Hematopoietic multipotent progenitor cell (in vitro differentiated cells): ENCODE measurements around the gene LHFPL2. TPM values are rescaled to one million over a fixed set of nuclear protein-coding genes. Genes with fewer than 3 reads are reported as not detected.
A peak's percentile ranks its signal among the peaks of the same experiment; 100 is the strongest.
"Not testable (repeated sequence)": the region's sequence is repeated elsewhere in the genome, so short reads cannot be mapped to it uniquely, and the experiment has no call there.

ENCODE experiments used
- DNase-seq, 3 donors: peaks; one replicate each; pipeline ENCODE4 v3.0.0-alpha.2; 2011 to 2015; ENCODE audit warnings: low read depth in 2 of 3, low spot score in 2 of 3
- total RNA-seq: library from RNA; depleted of rRNA; stranded (reverse); fragments of >200 nt; gene quantifications from one replicate; pipeline ENCODE4 v1.2.3, GENCODE V29; 2012

LHFPL2 gene, protein sequence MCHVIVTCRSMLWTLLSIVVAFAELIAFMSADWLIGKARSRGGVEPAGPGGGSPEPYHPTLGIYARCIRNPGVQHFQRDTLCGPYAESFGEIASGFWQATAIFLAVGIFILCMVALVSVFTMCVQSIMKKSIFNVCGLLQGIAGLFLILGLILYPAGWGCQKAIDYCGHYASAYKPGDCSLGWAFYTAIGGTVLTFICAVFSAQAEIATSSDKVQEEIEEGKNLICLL
- 19.7 TPM for total RNA-seq

DNA sequence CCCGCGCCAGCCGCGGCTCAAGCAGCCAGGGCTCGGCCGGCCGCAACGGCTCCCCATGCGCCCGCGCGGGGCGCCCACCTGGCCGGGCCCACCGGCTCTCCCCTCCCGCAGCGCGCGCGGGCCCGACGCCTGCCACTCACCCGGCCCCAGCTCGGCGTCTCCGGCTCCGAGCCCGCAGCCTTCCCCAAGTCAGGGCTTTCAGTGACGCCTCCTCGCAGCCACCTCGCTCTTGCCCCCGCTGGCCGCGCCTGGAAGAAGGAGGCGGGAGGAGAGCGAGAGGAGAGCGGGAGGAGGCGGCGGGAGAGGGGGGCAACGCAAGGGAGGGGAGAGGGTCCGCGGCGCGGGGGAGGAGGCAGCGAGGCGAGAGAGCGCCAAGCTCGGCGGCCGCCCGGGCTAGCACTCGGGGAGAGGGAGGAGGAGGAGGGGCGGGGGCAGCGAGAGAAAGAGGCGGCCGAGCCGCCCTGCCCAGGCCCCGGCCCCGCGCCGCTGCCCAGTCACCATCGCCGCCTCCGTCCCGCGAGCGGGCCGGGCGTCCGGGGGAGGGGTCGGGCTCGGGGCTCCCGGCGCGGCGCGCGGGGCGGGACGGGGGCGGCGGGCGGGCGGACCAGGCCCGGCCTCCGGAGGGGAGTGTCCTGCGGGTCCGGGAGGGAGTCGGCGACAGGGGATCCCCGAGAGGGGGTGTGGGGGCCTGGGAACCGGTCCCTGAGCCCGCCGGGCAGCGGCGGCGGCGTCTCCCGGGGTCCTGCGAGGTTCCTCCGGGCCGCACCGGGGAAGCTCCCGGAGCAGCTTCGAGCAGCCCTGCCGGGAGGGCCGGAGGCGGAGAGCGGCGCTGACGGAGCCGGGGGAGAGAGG lies at the start of gene LHFPL2:
LHFPL2 (minus strand) TSS at position 414 of the 852 bp plus-strand sequence. CDS start 138,559 bp downstream, outside the sequence.
- DNase-seq = peak in 2 of 3 donors; percentile 58 to 64

DNA sequence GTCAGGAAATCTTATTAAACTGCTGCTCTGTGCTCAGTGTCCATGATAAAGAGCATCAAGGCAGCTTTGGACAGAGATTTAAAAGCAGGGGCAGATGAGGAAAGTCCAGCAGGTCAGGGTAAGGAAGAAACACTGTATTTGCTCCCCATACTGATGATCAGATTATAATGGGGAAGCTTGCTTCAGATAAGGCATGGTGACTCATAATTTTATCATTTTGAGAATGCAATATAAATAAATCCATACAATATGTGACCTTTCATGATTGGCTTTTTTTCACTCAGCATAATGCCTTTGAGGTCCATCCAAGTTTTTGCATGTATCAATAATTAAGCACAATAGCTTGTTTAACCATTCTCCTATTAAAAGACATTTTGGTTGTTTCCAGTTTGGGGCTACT lies 48.1 kb upstream of the LHFPL2 start:
- DNase-seq = no peak

DNA sequence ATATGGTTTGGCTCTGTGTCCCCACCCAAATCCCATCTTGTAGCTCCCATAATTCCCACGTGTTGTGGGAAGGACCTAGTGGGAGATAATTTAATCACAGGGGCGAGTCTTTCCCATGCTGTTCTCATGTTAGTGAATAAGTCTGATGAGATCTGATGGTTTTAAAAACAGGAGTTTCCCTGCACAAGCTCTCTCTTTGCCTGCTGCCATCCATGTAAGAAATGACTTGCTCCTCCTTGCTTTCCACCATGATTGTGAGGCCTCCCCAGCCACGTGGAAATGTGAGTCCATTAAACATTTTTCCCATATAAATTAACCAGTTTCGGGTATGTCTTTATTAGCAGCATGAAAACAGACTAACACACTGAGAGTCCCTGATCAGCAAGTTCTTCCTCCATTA lies 47.5 kb upstream of the LHFPL2 start:
- DNase-seq = not testable (repeated sequence)

DNA sequence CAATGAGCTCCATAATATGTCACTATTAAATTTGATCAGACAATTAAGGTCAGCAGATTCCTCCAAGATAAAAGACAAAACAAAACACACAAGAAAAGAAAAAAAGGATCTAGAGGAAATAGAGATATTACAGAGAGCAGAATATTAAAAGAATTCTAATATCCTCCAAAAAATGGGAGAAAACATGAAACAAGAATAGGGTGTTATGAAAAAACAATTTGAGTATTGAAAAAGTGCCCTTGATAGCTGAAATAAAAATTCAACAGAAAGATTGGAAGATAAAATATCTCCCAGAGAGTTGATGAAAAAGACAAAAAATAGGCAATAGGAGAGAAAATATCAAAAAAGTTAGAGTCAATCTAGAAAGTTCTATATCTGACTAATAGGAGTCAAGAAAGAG lies 44.8 kb upstream of the LHFPL2 start:
- no peak for DNase-seq

DNA sequence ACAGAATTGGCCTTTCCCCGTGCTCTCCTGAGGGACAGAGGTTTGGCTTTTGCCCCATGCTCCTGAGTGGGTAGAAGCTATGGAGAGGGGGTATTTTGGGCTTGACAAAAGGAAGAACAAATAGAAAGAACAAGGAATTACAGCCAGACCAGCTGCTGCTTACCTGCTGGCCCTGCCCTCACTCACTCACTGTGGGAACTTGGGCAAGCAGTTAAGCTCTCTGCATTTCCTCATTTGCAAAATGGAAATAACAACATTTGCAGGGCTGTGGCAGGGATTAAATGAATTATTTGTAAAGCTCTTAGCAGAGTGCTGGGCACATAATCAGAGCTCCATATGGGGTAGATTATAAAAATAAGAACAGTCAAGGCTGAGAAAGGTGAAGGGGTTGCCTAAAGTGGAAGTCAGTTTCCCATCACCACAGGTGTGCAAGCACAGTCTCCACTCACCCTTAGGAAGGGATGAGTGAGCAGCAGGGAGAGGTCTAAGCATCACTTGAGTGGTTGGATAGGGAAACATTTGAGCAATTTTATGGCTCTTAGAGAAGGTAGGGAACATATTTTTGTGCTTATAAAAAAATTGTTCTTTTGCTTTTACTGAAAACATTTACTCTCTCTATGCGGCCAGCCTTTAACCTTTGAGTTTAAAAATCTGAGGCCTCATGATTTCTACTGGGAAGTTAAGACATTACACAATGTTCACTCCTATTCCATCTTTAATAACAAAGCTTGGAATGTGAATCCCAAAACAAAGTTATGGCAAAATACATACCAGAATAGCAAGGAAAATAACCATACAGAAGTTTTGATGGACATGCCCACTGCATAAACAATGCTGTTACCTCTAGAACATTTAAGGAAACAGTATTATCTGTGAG lies 42.8 kb upstream of the LHFPL2 start:
- no peak for DNase-seq

DNA sequence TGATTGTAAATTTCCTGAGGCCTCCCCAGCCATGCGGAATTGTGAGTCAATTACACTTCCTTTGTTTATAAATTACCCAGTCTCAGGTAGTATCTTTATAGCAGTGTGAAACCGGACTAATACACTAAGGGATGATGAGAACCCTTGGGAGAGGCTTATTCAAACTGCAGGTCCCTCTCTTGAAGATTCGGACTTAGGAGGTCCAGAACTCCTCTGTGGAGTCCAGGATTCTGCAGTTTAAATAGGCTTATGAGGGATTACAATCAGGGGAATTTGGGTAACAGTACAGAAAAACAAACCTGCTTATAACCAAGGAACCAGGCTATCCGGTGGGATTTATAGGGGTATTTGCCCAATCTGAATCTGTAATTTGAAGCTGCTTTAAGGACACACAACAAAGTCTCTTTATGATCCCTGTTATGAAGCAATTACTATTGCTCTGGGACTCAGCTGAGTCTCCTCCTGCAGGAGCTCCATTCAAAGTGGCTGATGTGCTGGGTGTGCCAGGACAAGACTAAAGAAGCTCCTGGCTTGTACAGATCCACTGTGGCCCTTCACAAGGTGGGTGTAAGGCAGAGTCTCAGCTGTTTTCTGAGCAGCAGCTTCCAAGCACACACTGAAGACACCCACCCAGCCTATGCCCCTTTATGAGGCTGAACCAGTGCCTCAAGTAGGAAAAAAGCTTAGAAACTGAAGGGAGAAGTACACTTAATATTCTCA lies 41.8 kb upstream of the LHFPL2 start:
- no peak for DNase-seq

DNA sequence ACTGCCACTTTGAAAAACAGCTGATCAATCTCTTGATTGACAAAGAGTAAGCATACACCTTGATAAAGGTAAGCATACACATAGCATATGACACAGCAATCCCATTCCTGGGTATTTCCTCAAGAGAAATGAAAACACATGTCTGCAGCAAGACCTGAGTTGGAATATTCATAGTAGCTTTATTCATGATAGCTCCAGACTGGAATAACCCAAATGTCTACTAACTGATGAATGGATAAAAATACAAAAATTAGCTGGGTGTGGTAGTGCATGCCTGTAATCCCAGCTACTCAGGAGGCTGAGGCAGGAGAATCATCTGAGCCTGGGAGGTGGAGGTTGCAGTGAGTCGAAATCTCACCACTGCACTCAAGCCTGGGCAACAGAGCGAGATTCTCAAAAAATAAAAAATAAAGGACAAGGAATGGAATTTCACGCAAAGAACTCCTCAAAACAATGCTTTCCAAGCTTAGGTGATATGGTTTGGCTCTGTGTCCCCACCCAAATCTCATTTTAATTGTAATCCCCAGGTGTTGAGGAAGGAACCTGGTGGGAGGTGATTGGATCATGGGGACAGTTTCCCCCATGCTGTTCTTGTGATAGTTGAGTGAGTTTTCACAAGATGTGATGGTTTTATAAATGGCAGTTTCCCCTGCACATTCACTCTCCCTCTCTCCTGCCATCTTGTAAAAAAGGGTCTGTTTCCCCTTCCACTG lies 41.1 kb upstream of the LHFPL2 start:
- no peak for DNase-seq

DNA sequence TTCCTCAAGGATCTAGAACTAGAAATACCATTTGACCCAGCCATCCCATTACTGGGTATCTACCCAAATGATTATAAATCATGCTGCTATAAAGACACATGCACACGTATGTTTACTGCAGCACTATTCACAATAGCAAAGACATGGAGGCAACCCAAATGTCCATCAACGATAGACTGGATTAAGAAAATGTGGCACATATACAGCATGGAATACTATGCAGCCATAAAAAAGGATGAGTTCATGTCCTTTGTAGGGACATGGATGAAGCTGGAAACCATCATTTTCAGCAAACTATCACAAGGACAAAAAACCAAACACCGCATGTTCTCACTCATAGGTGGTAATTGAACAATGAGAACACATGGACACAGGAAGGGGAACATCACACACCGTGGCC lies 38.9 kb upstream of the LHFPL2 start:
- DNase-seq = not testable (repeated sequence)

DNA sequence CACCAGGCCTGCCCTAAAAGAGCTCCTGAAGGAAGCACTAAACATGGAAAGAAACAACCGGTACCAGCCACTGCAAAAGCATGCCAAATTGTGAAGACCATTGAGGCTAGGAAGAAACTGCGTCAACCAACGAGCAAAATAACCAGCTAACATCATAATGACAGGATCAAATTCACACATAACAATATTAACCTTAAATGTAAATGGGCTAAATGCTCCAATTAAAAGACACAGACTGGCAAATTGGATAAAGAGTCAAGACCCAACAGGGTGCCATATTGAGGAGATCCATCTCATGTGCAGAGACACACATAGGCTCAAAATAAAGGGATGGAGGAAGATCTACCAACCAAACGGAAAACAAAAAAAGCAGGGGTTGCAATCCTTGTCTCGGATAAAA lies 35.3 kb upstream of the LHFPL2 start:
- DNase-seq = not testable (repeated sequence)

DNA sequence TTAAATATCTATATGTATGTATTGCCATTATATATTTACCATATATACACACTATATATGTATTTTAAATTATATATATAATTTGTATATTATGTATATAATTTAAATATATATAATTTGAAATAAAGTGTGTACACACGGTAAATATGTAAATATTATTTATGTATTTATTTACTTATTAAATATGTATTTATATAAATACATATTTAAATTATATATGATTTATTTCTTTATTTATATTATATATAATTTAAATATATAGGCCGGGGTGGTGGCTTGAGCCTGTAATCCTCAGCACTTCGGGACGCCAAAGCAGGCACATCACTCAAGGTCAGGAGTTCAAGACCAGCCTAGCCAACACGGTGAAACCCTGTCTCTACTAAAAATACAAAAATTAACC lies 31.3 kb upstream of the LHFPL2 start:
- DNase-seq = no peak

DNA sequence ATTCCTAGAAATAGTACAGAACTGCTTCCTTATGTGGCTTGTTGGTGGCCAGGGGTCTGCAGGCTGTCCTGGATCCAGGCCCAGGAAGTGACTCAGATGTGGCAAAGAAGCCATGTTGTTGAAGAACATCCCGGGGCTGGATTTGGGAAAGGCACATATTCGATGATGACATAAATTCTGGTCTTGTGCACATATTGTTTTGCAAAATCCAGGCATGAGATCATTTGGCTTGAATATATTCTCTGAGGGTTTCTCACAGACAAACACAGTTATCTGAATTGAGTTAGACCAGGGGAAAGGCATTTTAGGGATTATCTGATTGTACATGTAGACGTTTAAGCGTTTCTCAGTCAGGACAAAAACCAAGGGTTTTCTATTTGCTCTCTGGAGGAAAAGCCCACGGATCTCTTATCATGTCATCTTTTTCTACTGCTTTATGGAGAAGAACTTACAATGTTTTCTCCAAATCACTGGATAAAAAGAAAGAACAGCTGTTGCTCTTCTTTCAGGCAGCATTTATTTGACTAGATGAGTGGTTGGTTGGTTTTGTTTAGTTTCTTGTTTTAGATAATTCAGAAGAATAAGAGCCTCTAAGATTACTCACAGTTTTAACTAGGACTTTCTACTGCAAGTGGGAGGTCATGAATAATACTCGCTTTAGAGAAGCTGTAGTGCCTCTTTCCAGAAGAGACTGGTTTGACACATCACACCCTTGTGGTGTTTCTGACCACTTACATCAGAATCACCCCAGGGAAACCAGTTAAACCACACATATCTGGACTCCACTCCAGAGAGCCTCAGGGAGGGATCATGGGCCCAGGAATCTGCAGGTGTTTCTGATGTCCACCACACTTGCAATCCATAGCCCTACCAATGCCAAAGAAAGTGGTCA lies 29.5 kb upstream of the LHFPL2 start:
- DNase-seq = no peak

DNA sequence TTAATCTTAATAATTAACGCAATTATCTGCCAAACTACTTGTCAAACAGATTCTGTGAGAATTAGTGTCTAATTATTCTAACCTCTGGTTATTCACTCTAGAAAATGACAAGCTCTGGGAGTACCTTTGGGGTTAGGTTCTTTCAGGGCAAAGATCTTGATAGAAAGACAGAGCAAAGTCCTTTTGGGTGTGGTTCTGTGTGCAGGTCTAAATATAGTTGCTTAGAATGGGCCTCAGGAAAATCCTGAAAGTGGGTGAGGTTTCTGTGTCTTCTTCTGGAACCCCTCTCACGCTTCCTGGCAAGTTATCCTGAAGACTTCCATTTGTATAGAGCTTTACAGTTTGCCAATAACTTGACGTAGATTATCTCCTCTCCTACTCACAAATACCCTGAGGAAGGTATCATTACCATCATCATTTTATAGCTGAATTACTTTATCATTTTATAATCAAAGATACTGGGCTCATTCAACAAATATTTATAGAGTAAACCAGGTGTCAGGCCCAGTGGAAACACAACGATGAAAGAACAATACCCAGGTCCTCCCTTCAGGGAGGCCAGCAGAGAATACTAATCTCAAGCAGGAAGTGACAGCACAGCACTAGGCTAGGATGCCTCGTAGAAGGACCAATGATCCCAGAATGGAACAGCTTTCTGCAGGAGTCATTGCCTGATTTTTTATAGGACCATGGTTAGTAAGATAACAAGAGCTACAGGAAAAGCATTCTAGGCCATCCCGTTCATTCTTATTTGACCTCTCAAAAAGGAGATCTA lies 27.6 kb upstream of the LHFPL2 start:
- DNase-seq = no peak

DNA sequence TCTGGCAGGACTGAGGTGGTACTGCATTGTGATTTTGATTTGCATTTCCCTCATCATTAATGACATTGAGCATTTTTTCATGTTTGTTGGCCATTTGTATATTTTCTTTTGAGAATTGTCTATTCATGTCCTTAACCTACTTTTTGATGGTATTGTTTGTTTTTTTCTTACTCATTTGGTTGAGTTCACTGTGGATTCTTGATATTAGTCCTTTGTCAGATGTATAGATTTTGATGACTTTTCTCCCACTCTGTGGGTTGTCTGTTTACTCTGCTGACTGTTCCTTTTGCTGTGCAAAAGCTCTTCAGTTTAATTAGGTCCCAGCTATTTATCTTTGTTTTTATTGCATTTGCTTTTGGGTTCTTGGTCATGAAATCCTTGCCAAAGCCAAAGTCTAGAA lies 25.3 kb upstream of the LHFPL2 start:
- not testable (repeated sequence) for DNase-seq

DNA sequence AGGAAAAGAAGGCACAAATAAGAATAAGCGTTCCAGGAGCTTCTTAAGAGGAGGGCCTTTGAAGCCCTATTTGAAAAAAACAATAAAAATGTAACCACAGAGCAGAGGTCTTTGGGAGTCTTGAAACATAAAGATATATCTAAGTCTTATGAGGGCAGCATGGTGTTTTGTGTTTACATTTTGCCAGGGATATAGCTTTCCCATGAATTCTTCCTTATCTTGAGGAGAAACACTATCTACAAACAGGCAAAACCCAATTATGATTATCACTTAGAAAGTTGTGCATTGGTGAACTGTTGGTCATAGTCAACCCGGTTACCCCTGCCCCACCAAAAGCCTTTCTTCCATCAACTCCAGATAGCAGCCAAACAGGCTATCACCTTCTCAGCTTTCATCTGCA lies 23.6 kb upstream of the LHFPL2 start:
- DNase-seq = no peak

DNA sequence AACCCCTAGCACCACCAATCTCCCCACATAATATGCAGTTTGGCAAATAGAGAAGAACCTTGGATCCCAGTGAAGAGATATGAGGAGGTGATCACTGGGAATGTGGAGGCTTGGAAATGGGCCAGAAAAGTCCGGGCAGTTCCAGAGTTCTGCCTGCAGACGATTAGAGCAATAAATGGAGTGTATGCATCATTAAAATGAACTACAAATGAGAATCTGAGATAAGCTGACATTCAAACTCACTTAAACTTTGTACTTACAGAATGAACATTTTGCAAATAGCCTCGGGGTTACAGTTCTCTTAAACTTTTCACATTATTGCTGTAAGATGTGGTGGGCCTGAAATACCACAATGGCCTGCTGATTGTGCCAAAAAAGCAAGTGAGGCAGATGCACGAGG lies 23.0 kb upstream of the LHFPL2 start:
- no peak for DNase-seq

DNA sequence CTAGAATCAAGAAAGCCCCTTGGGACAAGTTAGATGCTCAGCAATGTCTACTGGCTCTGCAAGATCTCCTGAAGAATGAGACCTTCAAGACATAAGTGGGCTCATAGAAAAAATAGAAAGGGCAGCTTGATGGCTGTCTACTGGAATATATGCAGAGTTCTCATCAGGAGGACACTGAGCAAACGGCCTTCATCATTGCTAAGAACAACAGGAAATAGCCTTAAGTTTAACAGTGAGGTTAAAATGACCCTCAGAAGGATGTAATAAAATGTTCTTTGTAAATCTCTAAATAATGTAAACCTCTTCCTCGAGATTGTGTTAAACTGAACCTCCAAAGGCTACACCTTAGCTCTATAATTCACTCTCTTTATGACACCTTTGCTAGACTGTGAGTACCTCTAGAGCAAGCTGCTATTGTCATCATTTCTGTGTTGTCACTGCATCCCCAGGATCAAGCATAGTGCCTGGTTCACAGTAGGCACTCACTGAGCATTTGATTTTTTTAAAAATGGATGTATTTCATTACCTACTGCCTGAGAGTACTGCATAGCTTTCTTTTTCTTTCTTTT lies 22.2 kb upstream of the LHFPL2 start:
- no peak for DNase-seq

DNA sequence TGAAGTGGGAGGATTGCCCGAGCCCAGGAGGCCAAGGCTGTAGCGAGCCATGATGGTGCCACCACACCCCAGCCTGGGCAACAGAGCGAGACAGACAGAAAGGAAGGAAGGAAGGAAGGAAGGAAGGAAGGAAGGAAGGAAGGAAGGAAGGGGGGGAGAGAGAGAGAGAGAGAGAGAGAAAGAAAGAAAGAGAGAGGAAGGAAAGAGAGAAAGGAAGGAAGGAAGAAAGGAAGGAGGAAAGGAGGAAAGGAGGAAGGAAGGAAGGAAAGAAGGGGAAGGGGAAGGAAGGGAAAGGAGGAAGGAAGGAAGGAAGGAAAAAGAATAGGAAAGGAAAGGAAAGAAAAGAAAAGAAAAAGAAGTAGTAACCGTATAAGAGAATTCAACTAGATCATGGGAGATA lies 20.8 kb upstream of the LHFPL2 start:
- no peak for DNase-seq
